WTC11 (cell line): ENCODE measurements around the gene ATPAF2. TPM values are rescaled to one million over a fixed set of nuclear protein-coding genes. Genes with fewer than 3 reads are reported as not detected.

Experiments
- ATAC-seq: fragments of 200-7000 bp; cut with Tn5 transposase; 2 replicates; pipeline ENCODE4 v1.10.0; 2021; ENCODE audit warnings: mild to moderate bottlenecking, moderate library complexity
- CTCF ChIA-PET: fragments of 300-600 bp; sonication (Branson Sonifier 250); formaldehyde crosslinking; loops from one replicate; lab custom pipeline; 2021; ENCODE audit warnings: antibody characterized with exemption; lab: Charles Lee
- POLR2A ChIA-PET: fragments of 350-600 bp; sonication (Branson Sonifier 250); formaldehyde crosslinking; loops from one replicate; lab custom pipeline; 2021; ENCODE audit warnings: antibody characterized with exemption; lab: Charles Lee
- DNase-seq: peaks from one replicate; pipeline ENCODE4 v3.0.0; 2021; ENCODE audit warnings: low spot score
- H3K27ac Mint-ChIP-seq: 2 replicates; pipeline ENCODE4 v1.8.0; 2021; ENCODE audit warnings: mixed read lengths
- H3K27me3 Mint-ChIP-seq: 2 replicates; pipeline ENCODE4 v1.8.0; 2021; ENCODE audit warnings: low read depth, mild to moderate bottlenecking, moderate library complexity, mixed read lengths
- H3K36me3 Mint-ChIP-seq: 2 replicates; pipeline ENCODE4 v1.8.0; 2021; ENCODE audit warnings: mixed read lengths
- H3K4me1 Mint-ChIP-seq: 2 replicates; pipeline ENCODE4 v1.8.0; 2022; ENCODE audit warnings: mixed read lengths
- H3K4me3 Mint-ChIP-seq: 2 replicates; pipeline ENCODE4 v1.8.0; 2021; ENCODE audit warnings: mild to moderate bottlenecking, moderate library complexity, mixed read lengths
- H3K9me3 Mint-ChIP-seq: 2 replicates; pipeline ENCODE4 v1.8.0; 2021; ENCODE audit warnings: mixed read lengths
- ARID4B ChIP-seq: sonication (generic); formaldehyde crosslinking; IDR thresholded peaks from 2 replicates; pipeline ENCODE4 v1.8.0; 2023; ENCODE audit warnings: missing genetic modification reagents, mild to moderate bottlenecking, borderline replicate concordance
- MLX ChIP-seq: sonication (generic); formaldehyde crosslinking; IDR thresholded peaks from 2 replicates; pipeline ENCODE4 v1.8.1; 2023; ENCODE audit warnings: mild to moderate bottlenecking, missing genetic modification reagents, moderate library complexity
- NR2C2 ChIP-seq: sonication (generic); formaldehyde crosslinking; IDR thresholded peaks from 2 replicates; pipeline ENCODE4 v1.8.0; 2022; ENCODE audit warnings: mild to moderate bottlenecking, missing genetic modification reagents
- TCF7 ChIP-seq: sonication (generic); formaldehyde crosslinking; IDR thresholded peaks from 2 replicates; pipeline ENCODE4 v1.8.0; 2022; ENCODE audit warnings: mild to moderate bottlenecking, low read depth, missing genetic modification reagents, moderate library complexity
- ZNF219 ChIP-seq: sonication (generic); formaldehyde crosslinking; IDR thresholded peaks from 2 replicates; pipeline ENCODE4 v1.8.0; 2023; ENCODE audit warnings: missing genetic modification reagents, mild to moderate bottlenecking, borderline replicate concordance
- ZNF263 ChIP-seq: sonication (generic); formaldehyde crosslinking; IDR thresholded peaks from 2 replicates; pipeline ENCODE4 v1.8.1; 2022; ENCODE audit warnings: low read depth, mild to moderate bottlenecking, moderate library complexity, missing genetic modification reagents
- total RNA-seq: library from RNA; stranded (reverse); gene quantifications from 3 replicates; pipeline ENCODE4 v1.2.3, GENCODE V29; 2021
- TF ChIP-seq, protein P1 (sequence below): fragments of 250-450 bp; sonication (Bioruptor Pico); IDR thresholded peaks from 2 replicates; pipeline ENCODE4 v1.9.0; 2021; ENCODE audit warnings: mild to moderate bottlenecking
- TF ChIP-seq, protein P2 (sequence below): sonication (generic); formaldehyde crosslinking; IDR thresholded peaks from 2 replicates; pipeline ENCODE4 v1.8.1; 2023; ENCODE audit warnings: mild to moderate bottlenecking, missing genetic modification reagents, borderline replicate concordance

The ATPAF2 gene
- total RNA-seq, 1 experiment from 2014 or later = 33.5 TPM

GRCh38 chr17:18040261-18040858, 1.4 kb upstream of the ATPAF2 start (continued):
- TF ChIP-seq, protein P1, sequence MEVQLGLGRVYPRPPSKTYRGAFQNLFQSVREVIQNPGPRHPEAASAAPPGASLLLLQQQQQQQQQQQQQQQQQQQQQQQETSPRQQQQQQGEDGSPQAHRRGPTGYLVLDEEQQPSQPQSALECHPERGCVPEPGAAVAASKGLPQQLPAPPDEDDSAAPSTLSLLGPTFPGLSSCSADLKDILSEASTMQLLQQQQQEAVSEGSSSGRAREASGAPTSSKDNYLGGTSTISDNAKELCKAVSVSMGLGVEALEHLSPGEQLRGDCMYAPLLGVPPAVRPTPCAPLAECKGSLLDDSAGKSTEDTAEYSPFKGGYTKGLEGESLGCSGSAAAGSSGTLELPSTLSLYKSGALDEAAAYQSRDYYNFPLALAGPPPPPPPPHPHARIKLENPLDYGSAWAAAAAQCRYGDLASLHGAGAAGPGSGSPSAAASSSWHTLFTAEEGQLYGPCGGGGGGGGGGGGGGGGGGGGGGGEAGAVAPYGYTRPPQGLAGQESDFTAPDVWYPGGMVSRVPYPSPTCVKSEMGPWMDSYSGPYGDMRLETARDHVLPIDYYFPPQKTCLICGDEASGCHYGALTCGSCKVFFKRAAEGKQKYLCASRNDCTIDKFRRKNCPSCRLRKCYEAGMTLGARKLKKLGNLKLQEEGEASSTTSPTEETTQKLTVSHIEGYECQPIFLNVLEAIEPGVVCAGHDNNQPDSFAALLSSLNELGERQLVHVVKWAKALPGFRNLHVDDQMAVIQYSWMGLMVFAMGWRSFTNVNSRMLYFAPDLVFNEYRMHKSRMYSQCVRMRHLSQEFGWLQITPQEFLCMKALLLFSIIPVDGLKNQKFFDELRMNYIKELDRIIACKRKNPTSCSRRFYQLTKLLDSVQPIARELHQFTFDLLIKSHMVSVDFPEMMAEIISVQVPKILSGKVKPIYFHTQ (CRISPR knock-in tag) = no peak
- TF ChIP-seq TCF7 = no peak
- TF ChIP-seq ZNF219 = no peak
- TF ChIP-seq ZNF263 (CRISPR knock-in tag) = no peak
- no peak for TF ChIP-seq NR2C2
- TF ChIP-seq MLX (CRISPR knock-in tag) = no peak

DNA sequence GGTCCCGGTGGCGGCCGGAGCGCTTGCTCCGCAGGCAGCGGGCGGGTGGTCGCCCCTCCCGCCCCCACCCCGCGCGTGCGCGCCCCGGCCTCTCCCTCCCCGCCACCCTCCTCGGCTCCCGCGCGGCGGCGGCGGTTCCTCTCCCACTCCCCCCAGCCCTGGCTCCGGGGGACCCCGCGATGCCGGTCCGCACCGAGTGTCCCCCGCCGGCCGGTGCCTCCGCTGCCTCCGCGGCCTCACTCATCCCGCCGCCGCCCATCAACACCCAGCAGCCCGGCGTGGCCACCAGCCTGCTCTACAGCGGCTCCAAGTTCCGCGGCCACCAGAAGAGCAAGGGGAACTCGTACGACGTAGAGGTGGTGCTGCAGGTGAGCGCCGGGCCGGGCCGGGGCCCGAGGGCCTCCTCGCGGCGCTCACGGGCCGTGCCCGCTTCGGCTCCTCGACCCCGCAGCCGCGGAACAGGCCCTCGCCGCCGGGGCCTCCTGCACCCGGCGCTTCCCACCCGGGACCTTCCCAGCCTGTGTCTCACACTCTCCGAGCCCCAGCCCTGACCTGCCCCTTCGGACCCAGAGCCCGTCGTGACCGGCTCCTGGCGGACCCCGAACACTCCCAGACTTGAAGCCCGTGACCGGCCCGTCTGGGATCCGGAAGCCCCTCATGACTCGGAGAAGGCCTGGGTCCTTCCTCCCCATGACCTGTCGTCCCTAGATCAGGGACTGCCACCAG, 730 bp upstream of the ATPAF2 start:
- H3K9me3 Mint-ChIP-seq = no peaks in the 10 kb centered on the region
- CTCF ChIA-PET = interaction anchor here (1.1 kb wide), 1 partner anchor 35 kb away, joined by 3 read pairs; no protein-coding TSS in a partner anchor
- peaks cover 29% of the 10 kb centered on the region for H3K4me1 Mint-ChIP-seq
- ATAC-seq (peak; percentile 50), DNase-seq (peak; percentile 56)
- TF ChIP-seq ARID4B (CRISPR knock-in tag) = 0 out of 2 replicates have a peak, but pooled peaks have one; percentile 54
- TF ChIP-seq, protein P2, sequence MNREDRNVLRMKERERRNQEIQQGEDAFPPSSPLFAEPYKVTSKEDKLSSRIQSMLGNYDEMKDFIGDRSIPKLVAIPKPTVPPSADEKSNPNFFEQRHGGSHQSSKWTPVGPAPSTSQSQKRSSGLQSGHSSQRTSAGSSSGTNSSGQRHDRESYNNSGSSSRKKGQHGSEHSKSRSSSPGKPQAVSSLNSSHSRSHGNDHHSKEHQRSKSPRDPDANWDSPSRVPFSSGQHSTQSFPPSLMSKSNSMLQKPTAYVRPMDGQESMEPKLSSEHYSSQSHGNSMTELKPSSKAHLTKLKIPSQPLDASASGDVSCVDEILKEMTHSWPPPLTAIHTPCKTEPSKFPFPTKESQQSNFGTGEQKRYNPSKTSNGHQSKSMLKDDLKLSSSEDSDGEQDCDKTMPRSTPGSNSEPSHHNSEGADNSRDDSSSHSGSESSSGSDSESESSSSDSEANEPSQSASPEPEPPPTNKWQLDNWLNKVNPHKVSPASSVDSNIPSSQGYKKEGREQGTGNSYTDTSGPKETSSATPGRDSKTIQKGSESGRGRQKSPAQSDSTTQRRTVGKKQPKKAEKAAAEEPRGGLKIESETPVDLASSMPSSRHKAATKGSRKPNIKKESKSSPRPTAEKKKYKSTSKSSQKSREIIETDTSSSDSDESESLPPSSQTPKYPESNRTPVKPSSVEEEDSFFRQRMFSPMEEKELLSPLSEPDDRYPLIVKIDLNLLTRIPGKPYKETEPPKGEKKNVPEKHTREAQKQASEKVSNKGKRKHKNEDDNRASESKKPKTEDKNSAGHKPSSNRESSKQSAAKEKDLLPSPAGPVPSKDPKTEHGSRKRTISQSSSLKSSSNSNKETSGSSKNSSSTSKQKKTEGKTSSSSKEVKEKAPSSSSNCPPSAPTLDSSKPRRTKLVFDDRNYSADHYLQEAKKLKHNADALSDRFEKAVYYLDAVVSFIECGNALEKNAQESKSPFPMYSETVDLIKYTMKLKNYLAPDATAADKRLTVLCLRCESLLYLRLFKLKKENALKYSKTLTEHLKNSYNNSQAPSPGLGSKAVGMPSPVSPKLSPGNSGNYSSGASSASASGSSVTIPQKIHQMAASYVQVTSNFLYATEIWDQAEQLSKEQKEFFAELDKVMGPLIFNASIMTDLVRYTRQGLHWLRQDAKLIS (CRISPR knock-in tag) = no peak
- H3K36me3 Mint-ChIP-seq = no peaks in the 10 kb centered on the region
- peak overlapping the region; percentile 65 for H3K27ac Mint-ChIP-seq
- H3K4me3 Mint-ChIP-seq = peak overlapping the region; percentile 94
- H3K27me3 Mint-ChIP-seq = no peaks in the 10 kb centered on the region; the same call in 1 of the 2 replicates
- POLR2A ChIA-PET = no interaction called here
